Measurements from ENCODE around the gene SIMC1.
A peak's percentile ranks its signal among the peaks of the same experiment; 100 is the strongest.
"Not testable (repeated sequence)": the region's sequence is repeated elsewhere in the genome, so short reads cannot be mapped to it uniquely, and the experiment has no call there.

The SIMC1 gene

DNA sequence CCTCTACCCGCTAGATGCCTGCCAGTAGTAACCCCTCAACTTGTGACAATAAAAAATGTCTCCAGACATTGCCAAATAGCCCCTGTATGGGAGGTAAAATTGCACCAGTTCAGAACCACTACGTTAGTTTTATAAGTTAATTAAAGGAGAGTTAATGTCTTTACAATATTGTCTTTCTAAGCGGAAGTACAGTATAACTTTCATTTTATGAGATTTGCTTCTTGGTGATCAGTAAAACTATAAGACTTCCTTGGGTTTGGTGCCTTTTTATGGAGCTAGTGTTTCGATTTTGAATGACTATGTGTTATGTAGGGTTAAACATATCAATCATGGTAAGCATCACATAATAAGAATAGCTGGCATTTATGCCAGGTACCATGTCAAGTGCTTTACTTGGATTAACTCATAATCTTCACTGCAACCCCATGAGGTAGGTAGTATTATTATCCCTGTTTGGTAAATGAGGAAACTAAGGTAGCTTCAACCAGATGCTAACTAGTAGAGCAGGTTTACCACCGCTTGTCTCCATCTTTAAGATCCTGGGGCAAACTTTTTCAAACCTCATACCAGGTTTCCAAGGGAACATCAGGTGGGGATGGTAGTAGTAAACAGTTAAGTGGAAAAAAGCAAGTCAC lies 19.8 kb downstream of the SIMC1 start:
- DNase-seq (ENCODE audit: insufficient read length, low spot score), result not testable (repeated sequence)
- FAIRE-seq, result peak; percentile 74

DNA sequence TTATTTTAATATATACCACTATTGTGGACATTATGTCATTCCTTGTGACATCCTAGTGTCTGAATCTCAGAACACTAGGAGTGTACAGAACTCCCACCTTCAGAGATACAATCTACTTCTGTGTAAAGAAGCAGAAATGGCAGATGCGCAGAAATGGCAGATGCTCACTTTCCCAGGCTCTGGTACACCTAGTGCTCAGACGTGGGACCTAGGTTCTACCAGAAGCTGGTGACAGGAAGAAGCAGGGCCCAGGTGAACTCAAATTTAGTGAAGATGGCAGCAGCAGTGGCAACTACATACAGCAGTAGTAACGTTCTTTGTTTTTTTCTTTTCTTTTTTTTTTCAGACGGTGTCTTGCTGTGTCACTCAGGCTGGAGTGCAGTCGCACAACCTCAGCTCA lies 22.5 kb downstream of the SIMC1 start:
- not testable (repeated sequence) for DNase-seq (ENCODE audit: insufficient read length, low spot score); FAIRE-seq

DNA sequence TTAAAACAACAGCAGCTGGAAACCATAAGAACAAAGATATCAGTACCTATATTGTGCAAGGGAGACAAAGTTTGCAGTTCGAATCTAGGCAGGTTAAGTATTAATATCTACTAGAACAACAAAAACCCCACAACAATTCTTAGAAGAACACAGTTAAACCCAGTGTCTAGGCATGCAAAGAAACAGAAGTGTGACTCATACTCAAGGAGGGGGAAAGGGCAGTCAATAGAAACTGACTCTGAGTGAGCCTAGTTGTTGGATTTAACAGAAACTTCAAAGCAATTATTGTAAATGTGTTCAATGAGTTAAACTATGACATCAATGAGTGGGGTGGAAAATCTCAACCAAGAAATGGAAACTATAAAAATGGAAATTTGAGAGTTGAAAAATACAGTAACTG lies 28.2 kb downstream of the SIMC1 start:
- not testable (repeated sequence) for FAIRE-seq; DNase-seq (ENCODE audit: insufficient read length, low spot score)

DNA sequence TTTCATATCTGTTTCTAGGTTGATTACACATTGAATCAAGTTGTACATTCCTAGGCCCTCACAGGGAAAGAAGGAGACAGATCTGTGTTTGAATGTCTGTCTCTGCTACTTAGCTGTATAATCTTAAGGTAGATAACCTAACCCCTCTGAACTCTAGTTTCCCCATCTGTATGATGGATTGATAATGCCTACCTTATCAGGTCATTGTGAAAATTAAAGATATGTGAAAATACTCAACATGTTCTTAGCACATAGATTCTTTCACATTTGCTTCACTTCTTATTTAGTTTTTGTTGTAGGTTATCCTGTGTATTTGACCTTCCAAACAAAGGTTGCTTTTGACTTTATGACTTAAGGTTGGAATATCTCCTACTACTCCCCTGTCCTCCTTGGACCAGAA lies 50.8 kb downstream of the SIMC1 start:
- not testable (repeated sequence) for FAIRE-seq; DNase-seq (ENCODE audit: insufficient read length, low spot score)

DNA sequence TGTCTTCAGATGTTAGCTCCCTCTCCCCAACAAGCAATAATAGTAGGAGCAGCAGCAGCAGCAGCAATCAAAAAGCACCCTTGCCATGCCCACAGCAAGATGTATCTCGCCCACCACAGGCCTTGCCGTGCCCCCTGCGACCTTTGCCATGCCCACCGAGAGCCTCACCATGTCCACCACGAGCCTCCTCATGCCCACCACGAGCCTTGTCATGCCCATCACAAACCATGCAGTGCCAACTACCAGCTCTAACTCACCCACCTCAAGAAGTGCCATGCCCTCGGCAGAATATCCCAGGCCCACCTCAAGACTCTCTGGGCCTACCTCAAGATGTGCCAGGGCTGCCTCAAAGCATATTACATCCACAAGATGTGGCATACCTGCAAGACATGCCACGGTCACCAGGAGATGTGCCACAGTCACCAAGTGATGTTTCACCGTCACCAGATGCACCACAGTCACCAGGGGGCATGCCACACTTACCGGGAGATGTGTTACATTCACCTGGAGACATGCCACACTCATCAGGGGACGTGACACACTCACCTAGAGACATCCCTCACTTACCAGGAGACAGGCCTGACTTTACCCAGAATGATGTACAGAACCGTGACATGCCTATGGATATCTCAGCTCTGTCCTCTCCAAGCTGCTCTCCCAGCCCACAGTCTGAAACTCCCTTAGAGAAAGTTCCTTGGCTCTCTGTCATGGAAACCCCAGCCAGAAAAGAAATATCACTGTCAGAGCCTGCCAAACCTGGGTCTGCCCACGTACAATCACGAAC lies 52.0 kb downstream of the SIMC1 start:
- not testable (repeated sequence) for FAIRE-seq; DNase-seq (ENCODE audit: insufficient read length, low spot score)

DNA sequence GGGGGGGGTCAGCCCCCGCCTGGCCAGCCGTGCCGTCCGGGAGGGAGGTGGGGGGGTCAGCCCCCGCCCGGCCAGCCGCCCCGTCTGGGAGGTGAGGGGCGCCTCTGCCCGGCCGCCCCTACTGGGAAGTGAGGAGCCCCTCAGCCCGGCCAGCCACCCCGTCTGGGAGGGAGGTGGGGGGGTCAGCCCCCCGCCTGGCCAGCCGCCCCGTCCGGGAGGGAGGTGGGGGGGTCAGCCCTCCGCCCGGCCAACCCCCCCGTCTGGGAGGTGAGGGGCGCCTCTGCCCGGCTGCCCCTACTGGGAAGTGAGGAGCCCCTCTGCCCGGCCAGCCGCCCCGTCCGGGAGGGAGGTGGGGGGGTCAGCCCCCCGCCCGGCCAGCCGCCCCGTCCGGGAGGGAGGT lies 67.1 kb downstream of the SIMC1 start:
- FAIRE-seq; DNase-seq (ENCODE audit: insufficient read length, low spot score): not testable (repeated sequence)

DNA sequence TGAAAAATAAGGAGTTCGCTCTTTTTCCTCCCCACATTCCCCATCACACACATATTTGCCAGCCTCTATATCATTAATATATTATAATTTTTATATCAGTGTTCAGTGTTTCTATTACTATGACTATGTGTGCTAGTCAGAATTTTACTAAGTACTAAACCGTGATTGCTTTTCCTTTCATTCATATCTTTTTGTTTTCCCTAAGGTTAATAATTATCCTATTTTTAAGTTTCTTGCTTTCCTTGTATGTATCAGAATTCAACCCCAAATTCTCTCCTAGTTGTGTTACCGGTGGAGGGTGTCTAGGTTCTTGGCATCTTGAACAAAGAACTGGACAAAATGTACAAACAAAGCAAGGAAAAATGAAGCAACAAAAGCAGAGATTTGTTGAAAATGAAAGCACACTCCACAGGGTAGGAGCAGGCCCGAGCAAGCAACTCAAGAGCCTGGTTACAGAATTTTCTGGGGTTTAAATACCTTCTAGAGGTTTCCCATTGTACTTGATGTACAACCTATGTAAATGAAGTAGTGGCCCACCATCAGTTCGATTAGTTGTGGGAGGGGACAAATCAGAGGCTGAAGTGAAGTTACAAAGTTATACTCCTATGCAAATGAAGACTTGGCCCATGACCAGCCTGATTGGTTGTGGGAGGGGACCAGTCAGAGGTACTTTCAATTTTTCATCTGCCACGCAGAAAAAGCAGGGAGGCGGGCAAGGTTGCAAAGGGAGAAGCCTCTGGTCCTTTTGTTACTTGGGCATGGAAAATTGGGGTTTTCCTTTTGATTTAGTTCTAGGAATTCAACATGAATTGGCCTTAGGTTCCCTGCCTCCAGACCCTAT lies 79.5 kb downstream of the SIMC1 start:
- TF ChIP-seq POLR2A (IDR thresholded peaks at IDR 0.05; ENCODE audit: low read depth, low read length), result no peak
- DNase-seq (ENCODE audit: insufficient read length, low spot score) (no peak), FAIRE-seq (no peak)

DNA sequence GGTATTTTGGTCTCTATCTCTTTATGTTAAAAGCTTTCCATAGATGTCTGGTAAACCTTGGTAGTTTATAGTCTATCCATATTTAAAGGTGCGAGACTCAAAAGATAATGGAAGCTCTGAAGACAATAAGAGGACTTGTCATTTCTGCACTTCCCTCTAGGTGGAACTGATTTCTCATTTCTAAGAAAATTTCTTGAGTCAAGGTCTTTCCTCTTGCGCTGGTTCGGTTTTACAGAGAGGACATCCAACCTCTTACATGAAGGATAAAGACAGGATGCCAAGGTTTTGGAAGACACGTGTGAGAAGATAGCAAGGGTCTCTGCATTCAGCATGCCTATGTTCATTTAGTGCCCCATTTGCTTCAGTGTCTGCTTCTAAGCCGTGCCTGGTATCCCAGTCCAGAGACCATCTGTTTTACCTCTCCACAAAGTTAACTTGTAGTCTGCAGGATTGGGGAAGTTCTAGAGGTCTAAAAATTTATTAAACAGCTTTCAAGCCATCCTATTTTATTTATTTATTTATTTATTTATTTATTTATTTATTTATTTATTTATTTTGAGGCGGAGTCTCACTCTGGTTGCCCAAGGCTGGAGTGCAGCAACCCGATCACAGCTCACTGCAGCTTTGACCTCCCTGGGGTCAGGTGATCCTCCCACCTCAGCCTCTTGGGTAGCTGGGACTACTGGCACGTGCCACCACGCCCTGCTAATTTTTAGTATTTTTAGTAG lies 81.8 kb downstream of the SIMC1 start:
- FAIRE-seq, result no peak
- no peak for TF ChIP-seq POLR2A (IDR thresholded peaks at IDR 0.05; ENCODE audit: low read depth, low read length)
- DNase-seq (ENCODE audit: insufficient read length, low spot score), result no peak

DNA sequence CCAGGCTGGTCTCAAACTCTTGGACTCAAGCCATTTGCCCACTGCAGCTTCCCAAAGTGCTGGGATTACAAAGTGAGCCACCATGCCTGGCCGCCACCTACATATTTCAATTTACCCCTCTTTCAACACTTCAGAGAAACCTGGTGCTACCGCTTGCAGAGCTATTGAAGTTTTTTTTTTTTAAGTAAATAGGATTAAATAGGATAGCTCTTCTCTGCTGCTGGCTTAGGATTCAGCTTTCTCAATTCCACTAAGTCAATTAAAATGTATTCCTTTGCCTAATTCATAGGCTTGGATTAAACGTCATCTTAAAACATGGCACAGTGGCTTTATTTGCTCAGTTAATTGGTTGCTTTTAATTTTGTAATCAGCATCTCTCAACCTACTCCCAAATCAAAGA lies 82.4 kb downstream of the SIMC1 start:
- DNase-seq (ENCODE audit: insufficient read length, low spot score) (no peak), FAIRE-seq (no peak)
- no peak for TF ChIP-seq POLR2A (IDR thresholded peaks at IDR 0.05; ENCODE audit: low read depth, low read length)

DNA sequence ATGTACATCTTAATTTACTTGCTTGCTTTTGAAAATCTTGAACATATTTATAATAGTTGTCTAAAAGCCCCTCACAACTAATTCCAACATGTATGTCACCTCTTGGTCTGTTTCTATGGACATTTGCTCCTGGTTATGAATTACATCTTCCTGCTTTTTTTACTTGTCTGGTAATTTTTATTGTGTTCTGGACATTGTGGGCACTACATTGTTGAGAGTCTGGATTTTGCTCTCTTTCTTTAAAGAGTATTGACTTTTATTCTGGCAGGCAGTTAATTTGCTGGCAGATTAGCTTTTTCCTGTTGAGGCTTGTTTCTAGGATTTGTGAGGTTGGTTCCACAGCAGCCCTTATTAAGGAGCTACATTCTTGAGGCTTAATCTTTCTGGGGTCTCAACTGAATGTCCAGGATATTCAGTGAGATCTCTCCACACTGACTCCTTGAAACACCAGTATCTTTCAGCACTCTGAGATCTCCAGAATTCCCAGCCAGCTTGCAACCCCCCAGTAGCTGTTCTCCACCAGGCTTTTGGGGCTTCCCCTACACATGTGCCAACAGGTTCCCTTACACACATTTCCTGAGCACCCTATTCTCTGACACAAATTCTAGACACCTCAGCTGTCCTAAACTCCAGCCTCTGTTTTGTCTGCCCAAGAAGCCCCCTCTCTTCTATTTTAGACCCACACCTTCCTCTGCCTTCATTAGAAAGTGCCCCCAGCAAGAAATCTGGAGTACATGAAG lies 96.0 kb downstream of the SIMC1 start:
- DNase-seq (ENCODE audit: insufficient read length, low spot score) (no peak), FAIRE-seq (no peak)
- TF ChIP-seq POLR2A (IDR thresholded peaks at IDR 0.05; ENCODE audit: low read depth, low read length), result no peak

DNA sequence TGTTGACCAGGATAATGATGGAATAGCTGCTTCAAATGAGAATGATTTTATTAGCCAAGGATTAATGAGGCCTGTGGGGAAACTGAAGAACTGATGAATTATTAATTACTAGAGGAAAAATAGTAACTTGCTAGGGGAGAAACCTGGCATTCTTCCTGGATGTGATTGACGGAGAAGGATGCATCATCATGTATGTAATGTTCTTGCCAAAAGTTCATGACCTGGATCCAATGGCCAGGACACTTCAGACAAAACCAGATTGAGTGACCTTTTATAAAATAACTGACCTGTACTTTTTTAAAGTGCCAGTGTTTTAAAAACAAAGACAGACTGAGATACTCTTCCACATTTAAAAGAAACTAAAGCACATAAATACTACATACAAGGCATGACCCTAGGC lies 99.7 kb downstream of the SIMC1 start:
- FAIRE-seq, result no peak
- TF ChIP-seq POLR2A (IDR thresholded peaks at IDR 0.05; ENCODE audit: low read depth, low read length), result no peak

DNA sequence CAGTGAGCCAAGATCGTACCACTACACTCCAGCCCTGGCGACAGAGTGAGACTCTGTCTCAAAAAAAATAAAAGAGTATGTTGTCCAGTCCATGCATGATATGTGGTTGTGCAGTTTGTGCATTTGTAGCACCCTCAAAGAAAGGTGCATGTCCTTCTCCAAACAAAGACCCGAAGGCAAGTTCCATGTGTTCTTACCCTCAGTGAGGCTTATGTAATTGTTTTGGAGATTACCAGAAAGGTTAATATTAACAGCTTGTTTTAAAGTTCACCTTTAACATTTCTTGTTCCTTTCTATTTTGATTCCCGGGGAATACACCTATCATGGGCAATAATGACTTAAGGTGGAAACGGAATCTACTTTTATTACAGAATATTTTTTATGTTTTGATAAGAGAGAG lies 101.1 kb downstream of the SIMC1 start:
- DNase-seq (ENCODE audit: insufficient read length, low spot score) (no peak), FAIRE-seq (no peak)
- TF ChIP-seq POLR2A (IDR thresholded peaks at IDR 0.05; ENCODE audit: low read depth, low read length), result no peak

More for the DNA sequence above, 99.7 kb downstream of the SIMC1 start:
- no peak for DNase-seq (ENCODE audit: insufficient read length, low spot score)

DNA sequence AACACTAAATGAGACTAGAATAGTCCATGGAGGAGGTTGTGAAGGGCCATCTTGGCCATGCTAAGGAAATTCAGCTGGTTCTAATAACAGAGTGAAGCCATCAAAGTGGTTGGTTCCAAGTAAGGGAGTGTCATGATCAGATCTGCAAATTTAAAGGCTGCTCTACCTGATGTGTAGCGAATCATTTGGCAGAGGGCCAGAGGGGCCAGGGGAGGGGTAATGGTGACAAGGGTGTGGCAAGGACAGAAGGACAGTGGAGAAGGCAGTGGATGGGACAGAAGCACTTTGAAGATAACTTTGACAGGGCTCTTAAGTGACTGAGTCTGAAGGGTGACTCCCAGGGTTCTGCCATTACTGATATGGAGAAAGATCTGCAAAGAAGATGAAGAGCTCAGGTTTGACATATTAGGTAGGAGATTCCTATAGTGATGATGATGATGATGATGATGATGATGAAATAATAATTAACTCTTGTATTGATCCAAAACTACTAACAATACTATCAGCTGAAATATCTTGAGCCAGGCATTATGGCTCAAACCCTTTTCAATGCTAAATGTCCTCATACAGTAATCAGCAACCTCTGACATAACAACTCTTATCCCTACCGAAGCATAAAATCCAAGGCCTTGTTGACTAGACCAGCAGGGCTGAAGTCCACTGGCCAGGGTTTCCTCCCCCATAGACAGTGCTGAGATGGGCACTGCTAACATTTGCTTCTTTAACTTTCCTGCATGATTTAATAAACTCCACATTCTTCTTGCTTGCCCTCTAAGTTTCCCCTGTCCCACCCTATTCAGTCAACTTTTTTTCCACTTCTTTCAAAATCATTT lies 103.3 kb downstream of the SIMC1 start:
- TF ChIP-seq POLR2A (IDR thresholded peaks at IDR 0.05; ENCODE audit: low read depth, low read length), result no peak
- no peak for DNase-seq (ENCODE audit: insufficient read length, low spot score)
- FAIRE-seq, result no peak

Measured in H54 (cell line).